HepG2 (cell line): ENCODE results near the gene CLDN9. TPM values are rescaled to one million over a fixed set of nuclear protein-coding genes. Genes with fewer than 3 reads are reported as not detected.

Source experiments
- ARHGAP35 ChIP-seq: sonication (generic); formaldehyde crosslinking; IDR thresholded peaks from 2 replicates; pipeline ENCODE4 v1.9.0; 2022; ENCODE audit warnings: mild to moderate bottlenecking, inconsistent platforms, moderate library complexity, missing genetic modification reagents, borderline replicate concordance
- CBFB ChIP-seq: sonication (generic); formaldehyde crosslinking; IDR thresholded peaks from 2 replicates; pipeline ENCODE4 v1.4.0; 2020; ENCODE audit warnings: missing genetic modification reagents
- CREB1 ChIP-seq, 2 experiments: fragments of 450-650 bp in 1 of 2; IDR thresholded peaks; 2 replicates each; pipeline ENCODE4 v1.6.1; 2016 to 2017; ENCODE audit warnings: control low read depth in 1 of 2, mild to moderate bottlenecking in 1 of 2, missing compliant biosample characterization in 1 of 2, missing genetic modification characterization in 1 of 2
- CSRNP2 ChIP-seq: sonication (generic); formaldehyde crosslinking; conservative IDR thresholded peaks from 2 replicates; pipeline ENCODE4 v1.8.0; 2022; ENCODE audit warnings: low read depth, missing genetic modification reagents
- HDAC1 ChIP-seq: sonication (generic); formaldehyde crosslinking; IDR thresholded peaks from 2 replicates; pipeline ENCODE4 v1.5.1; 2020; ENCODE audit warnings: mild to moderate bottlenecking, missing genetic modification reagents
- JUNB ChIP-seq: sonication (generic); formaldehyde crosslinking; IDR thresholded peaks from 2 replicates; pipeline ENCODE4 v1.8.0; 2022; ENCODE audit warnings: missing genetic modification reagents, mild to moderate bottlenecking, borderline replicate concordance
- MAX ChIP-seq: IDR thresholded peaks from 2 replicates; pipeline ENCODE4 v1.6.1; 2012; ENCODE audit warnings: inconsistent platforms
- MTA3 ChIP-seq: sonication (generic); formaldehyde crosslinking; IDR thresholded peaks from 2 replicates; pipeline ENCODE4 v1.4.0; 2020; ENCODE audit warnings: missing genetic modification reagents
- NFE2L2 ChIP-seq: fragments of 150-350 bp; IDR thresholded peaks from 2 replicates; pipeline ENCODE4 v1.6.1; 2014; ENCODE audit warnings: low read length
- PREB ChIP-seq: sonication (generic); formaldehyde crosslinking; IDR thresholded peaks from 2 replicates; pipeline ENCODE4 v1.4.0; 2020; ENCODE audit warnings: missing genetic modification reagents
- PRPF4 ChIP-seq: fragments of 200-400 bp; formaldehyde crosslinking; IDR thresholded peaks from 2 replicates; pipeline ENCODE4 v1.6.1; 2016; ENCODE audit warnings: low read length, low read depth; ENCODE audit not compliant: poor library complexity, severe bottlenecking
- REXO4 ChIP-seq: sonication (generic); formaldehyde crosslinking; IDR thresholded peaks from 2 replicates; pipeline ENCODE4 v1.8.0; 2022; ENCODE audit warnings: missing genetic modification reagents, mild to moderate bottlenecking, borderline replicate concordance
- SP2 ChIP-seq: sonication (generic); formaldehyde crosslinking; IDR thresholded peaks from 2 replicates; pipeline ENCODE4 v1.5.1; 2020; ENCODE audit warnings: mild to moderate bottlenecking, missing genetic modification reagents
- TAF1 ChIP-seq: sonication (generic); formaldehyde crosslinking; IDR thresholded peaks from 2 replicates; pipeline ENCODE4 v1.4.0; 2020; ENCODE audit warnings: missing genetic modification reagents
- ZBTB3 ChIP-seq: sonication (generic); formaldehyde crosslinking; IDR thresholded peaks from 2 replicates; pipeline ENCODE4 v1.4.0; 2020; ENCODE audit warnings: low read depth, mild to moderate bottlenecking, moderate library complexity, missing genetic modification reagents, borderline replicate concordance
- ZC3H13 ChIP-seq: sonication (generic); formaldehyde crosslinking; IDR thresholded peaks from 2 replicates; pipeline ENCODE4 v1.8.1; 2023; ENCODE audit warnings: mild to moderate bottlenecking, missing genetic modification reagents, moderate library complexity
- ZNF34 ChIP-seq: sonication (generic); formaldehyde crosslinking; IDR thresholded peaks from 2 replicates; pipeline ENCODE4 v1.4.0; 2020; ENCODE audit warnings: mild to moderate bottlenecking, missing genetic modification reagents, borderline replicate concordance
- ZNF441 ChIP-seq: sonication (generic); formaldehyde crosslinking; IDR thresholded peaks from 2 replicates; pipeline ENCODE4 v1.7.0; 2021; ENCODE audit warnings: missing genetic modification reagents, borderline replicate concordance
- ZNF460 ChIP-seq: sonication (generic); formaldehyde crosslinking; IDR thresholded peaks from 2 replicates; pipeline ENCODE4 v1.5.1; 2020; ENCODE audit warnings: missing genetic modification reagents, mild to moderate bottlenecking, borderline replicate concordance
- ZNF510 ChIP-seq: sonication (generic); formaldehyde crosslinking; IDR thresholded peaks from 2 replicates; pipeline ENCODE4 v1.4.0; 2020; ENCODE audit warnings: low read depth, mild to moderate bottlenecking, missing genetic modification reagents
- ZNF512 ChIP-seq: sonication (generic); formaldehyde crosslinking; IDR thresholded peaks from 2 replicates; pipeline ENCODE4 v1.4.0; 2020; ENCODE audit warnings: mild to moderate bottlenecking, missing genetic modification reagents
- ZNF546 ChIP-seq: sonication (generic); formaldehyde crosslinking; conservative IDR thresholded peaks from 2 replicates; pipeline ENCODE4 v1.8.1; 2023; ENCODE audit warnings: mild to moderate bottlenecking, missing genetic modification reagents
- ZNF605 ChIP-seq: sonication (generic); formaldehyde crosslinking; IDR thresholded peaks from 2 replicates; pipeline ENCODE4 v1.8.0; 2022; ENCODE audit warnings: mild to moderate bottlenecking, missing genetic modification reagents
- ZNF790 ChIP-seq: sonication (generic); formaldehyde crosslinking; IDR thresholded peaks from 2 replicates; pipeline ENCODE4 v1.8.0; 2022; ENCODE audit warnings: missing genetic modification reagents, mild to moderate bottlenecking, borderline replicate concordance
- ZNF792 ChIP-seq: IDR thresholded peaks from 2 replicates; pipeline ENCODE4 v1.6.1; 2016
- polyA plus RNA-seq, 8 experiments: library from polyadenylated mRNA; depleted of rRNA in 3 of 8; stranded (reverse) in 7 of 8; unstranded in 1 of 8; fragments of >200 nt; fragmentation: Illumina TruSeq in 4 of 8; extraction: Trizol in 4 of 8; gene quantifications; 2 replicates each; pipeline versions ENCODE4 v1.2.1 to v1.2.3, GENCODE V29; 2011 to 2016; ENCODE audit warnings: low read depth in 4 of 8, missing spikeins in 1 of 8, mixed read lengths in 1 of 8; ENCODE audit not compliant: insufficient read depth in 1 of 8
- total RNA-seq, 5 experiments: library from RNA; depleted of rRNA; stranded (reverse); fragments of >200 nt; fragmentation: Illumina TruSeq; extraction: Trizol; gene quantifications; 2 replicates each; pipeline ENCODE4 v1.2.3, GENCODE V29; 2016; ENCODE audit warnings: low read depth in 1 of 5

CLDN9 gene
- total and polyA plus RNA-seq, 2 of the 13 experiments (the other 11 are each of a cell fraction or from before 2014, with no cell fraction given): 0.15 to 0.26 TPM

GRCh38 chr16:2980227-2981176 lies 32.2 kb upstream of the CLDN9 start, which contains the start of gene PKMYT1 (continued):
- TF ChIP-seq MTA3 (CRISPR knock-in tag): no peak
- 0 out of 2 replicates have a peak, but pooled peaks have one; percentile 3 for TF ChIP-seq ZNF34 (CRISPR knock-in tag)
- no peak for TF ChIP-seq CBFB (CRISPR knock-in tag)
- peak; percentile 91 for TF ChIP-seq TAF1 (CRISPR knock-in tag)
- no peak for TF ChIP-seq PREB (CRISPR knock-in tag)
- peak; percentile 74; the same call in 1 of the 2 replicates for TF ChIP-seq ZNF441
- peak; percentile 39; the same call in 1 of the 2 replicates for TF ChIP-seq ZNF790 (CRISPR knock-in tag)
- TF ChIP-seq JUNB (CRISPR knock-in tag): no peak
- TF ChIP-seq REXO4 (CRISPR knock-in tag): no peak
- TF ChIP-seq HDAC1 (CRISPR knock-in tag): peak; percentile 81; the same call in 1 of the 2 replicates
- no peak for TF ChIP-seq CREB1 (IDR thresholded peaks at IDR 0.05)
- TF ChIP-seq CREB1 (CRISPR knock-in tag; IDR thresholded peaks at IDR 0.05): no peak
- TF ChIP-seq ZBTB3 (CRISPR knock-in tag): no peak
- no peak for TF ChIP-seq ZNF512 (CRISPR knock-in tag)
- 0 out of 2 replicates have a peak, but pooled peaks have one; percentile 26 for TF ChIP-seq ARHGAP35
- peak; percentile 47; the same call in 1 of the 2 replicates for TF ChIP-seq ZC3H13 (CRISPR knock-in tag)
- TF ChIP-seq CSRNP2: no peak
- peak; percentile 76 for TF ChIP-seq MAX
- TF ChIP-seq ZNF605: no peak; the same call in 1 of the 2 replicates
- no peak for TF ChIP-seq ZNF460
- TF ChIP-seq PRPF4: no peak
- no peak for TF ChIP-seq ZNF510 (CRISPR knock-in tag)
- 0 out of 2 replicates have a peak, but pooled peaks have one; percentile 29 for TF ChIP-seq ZNF546 (CRISPR knock-in tag)
- TF ChIP-seq NFE2L2: no peak
- no peak for TF ChIP-seq SP2 (CRISPR knock-in tag)
- TF ChIP-seq ZNF792 (CRISPR knock-in tag): no peak
